ENCODE measurements around the gene MED13L.

The MED13L gene

DNA sequence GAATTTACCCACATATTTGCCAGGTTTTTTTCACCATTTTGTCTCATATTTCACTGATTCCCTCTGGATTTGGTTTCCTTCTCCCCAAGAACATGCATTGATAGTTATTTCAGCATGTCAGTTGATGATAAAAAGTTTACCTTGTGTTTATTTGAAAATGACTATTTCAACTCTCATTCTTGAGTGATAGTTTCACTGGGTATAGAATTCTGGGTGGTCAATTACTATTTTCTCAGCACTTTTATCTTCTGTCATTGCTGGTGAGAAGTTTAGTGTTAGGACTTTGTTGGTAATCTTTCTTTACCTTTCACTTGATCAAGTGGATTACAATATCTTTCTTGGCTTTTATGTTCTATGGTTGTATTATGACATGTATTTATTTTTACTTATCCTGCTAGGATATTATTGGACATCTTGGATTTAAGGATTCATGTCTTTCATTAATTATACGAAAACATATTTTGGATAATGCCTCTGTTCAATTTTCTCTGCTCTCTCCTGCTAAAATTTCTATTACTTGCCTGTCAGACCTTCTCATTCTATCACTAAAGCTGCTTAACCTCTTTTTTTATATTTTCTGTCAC, 338.6 kb downstream of the MED13L start:
- no peak overlapping the region for H3K4me3 ChIP-seq (ENCODE audit: low read depth, low read length)
- no peak for TF ChIP-seq CTCF (IDR thresholded peaks at IDR 0.05; ENCODE audit: low read depth, low read length, missing control alignments)
- DNase-seq (ENCODE audit: low read depth), result no peak

DNA sequence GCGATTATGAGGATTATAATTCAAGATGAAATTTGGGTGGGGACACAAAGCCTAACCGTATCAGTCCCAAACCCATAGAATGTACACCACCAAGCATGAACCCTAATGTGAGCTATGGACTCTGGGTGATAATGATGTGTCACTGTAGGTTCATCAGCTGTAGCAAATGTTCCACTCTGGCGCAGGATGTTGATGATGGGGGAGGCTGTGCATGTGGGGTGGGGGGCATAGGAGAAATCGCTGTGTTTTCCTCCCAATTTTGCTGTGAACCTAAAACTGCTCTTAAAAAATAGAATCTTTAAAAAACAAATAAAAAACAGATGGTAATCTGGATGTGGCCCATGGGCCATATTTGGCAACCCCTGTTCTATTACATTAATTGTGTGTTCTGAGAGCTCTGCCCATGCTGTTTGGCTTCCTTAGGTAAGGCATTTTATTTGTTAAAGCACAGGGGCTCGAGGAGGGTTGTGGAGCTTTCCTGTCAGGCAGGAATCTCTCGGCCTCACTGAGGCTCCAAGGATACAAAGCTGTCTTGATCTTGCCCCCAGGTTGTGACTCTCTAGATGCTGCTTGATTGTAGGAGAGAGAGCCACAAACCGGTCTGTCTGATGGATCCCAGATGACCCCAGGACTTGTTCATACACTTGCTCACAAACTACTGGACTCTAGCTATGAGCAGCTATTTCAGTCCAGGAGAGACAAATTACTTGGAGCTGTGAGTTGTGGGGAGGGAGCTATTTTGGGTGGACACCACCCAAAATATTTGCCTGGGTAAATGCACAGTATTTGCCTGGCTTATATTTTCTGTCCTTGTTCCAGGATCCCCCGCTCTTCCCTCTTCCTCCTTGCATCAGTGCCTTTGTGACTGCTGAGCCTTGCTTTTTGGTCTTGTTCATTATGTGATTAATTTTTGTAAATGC, 340.2 kb downstream of the MED13L start:
- DNase-seq (ENCODE audit: low read depth), result no peak
- TF ChIP-seq CTCF (IDR thresholded peaks at IDR 0.05; ENCODE audit: low read depth, low read length, missing control alignments), result no peak
- no peak overlapping the region for H3K4me3 ChIP-seq (ENCODE audit: low read depth, low read length)

DNA sequence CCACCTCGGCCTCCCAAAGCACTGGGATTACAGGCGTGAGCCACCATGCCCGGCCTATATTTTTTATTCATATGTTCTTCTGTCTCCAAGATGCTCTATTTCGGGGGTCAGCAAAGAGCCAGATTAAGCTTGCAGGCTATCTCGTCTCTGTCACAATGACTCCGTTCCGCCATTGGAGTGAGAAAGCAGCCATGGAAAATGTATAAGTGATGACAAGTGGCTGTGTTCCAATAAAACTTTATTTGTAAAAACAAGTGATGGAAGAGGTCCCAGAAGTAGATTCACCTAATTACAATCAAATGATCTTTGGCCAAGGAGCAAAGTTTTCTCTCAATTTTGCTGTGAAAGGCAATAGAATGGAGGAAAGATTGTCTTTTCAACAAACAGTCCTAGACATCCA, 342.6 kb downstream of the MED13L start:
- no peak overlapping the region for H3K4me3 ChIP-seq (ENCODE audit: low read depth, low read length)
- no peak for TF ChIP-seq CTCF (IDR thresholded peaks at IDR 0.05; ENCODE audit: low read depth, low read length, missing control alignments)
- DNase-seq (ENCODE audit: low read depth), result no peak

DNA sequence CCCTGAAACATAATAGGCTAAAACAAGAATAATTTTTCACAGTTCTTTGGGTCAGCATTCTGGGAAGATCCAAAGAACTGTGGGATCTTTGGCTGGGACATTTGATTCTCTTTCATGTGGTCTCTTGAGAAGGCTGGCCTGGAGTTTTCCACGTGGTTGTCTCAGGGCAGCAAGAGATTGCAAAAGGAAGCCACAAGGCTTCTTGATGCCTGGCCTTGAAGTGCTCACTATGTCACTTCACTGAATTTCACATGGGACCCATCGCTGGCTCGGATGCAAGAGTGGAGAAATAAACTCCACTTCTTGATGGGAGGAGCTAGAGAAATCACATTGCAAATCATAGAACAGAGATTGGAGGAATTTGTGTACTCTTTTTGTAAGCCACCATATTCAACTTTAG, 343.4 kb downstream of the MED13L start:
- no peak for TF ChIP-seq CTCF (IDR thresholded peaks at IDR 0.05; ENCODE audit: low read depth, low read length, missing control alignments)
- no peak for DNase-seq (ENCODE audit: low read depth)
- H3K4me3 ChIP-seq (ENCODE audit: low read depth, low read length), result no peak overlapping the region

- H3K4me3 ChIP-seq (ENCODE audit: low read depth, low read length), result no peak overlapping the region
- no peak for TF ChIP-seq CTCF (IDR thresholded peaks at IDR 0.05; ENCODE audit: low read depth, low read length, missing control alignments)
- DNase-seq (ENCODE audit: low read depth), result no peak
These were observed 345.4 kb downstream of the MED13L start for GRCh38 chr12:115932066-115932465.

DNA sequence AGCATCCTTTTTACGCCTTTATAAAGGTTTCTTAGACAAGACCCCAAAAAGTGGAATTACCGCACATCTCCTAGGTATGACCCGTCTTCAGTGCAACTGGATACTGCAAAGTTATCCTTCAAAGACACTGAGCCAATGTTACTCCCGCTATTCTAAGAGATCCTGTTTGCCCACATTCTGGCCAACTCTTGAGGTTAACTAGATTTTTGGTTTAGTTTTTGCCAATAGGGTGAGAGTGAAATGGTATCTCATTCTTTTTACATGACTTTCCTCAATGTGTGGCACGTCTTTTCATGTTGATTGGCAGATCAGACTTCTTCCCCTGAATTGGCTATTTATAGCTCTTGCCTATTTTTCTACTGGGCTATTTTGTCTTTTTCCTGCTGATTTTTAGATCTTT, 347.2 kb downstream of the MED13L start:
- DNase-seq (ENCODE audit: low read depth), result no peak
- H3K4me3 ChIP-seq (ENCODE audit: low read depth, low read length), result no peak overlapping the region
- TF ChIP-seq CTCF (IDR thresholded peaks at IDR 0.05; ENCODE audit: low read depth, low read length, missing control alignments), result no peak

All from GM12864 (cell line).